Calu3 (cell line): ENCODE data around the gene SLCO4A1. TPM values are rescaled to one million over a fixed set of nuclear protein-coding genes. Genes with fewer than 3 reads are reported as not detected.

ENCODE experiments used
- BruUV-seq: library from RNA; stranded (reverse); fragments of 400-500 nt; replicated peaks from 2 replicates; lab custom pipeline; 2021; lab: Mats Ljungman, UMichigan
- CTCF ChIA-PET: fragments of 300-600 bp; sonication (Branson Sonifier 250); formaldehyde crosslinking; loops from one replicate; lab custom pipeline; 2022; ENCODE audit warnings: antibody characterized with exemption; lab: Charles Lee
- DNase-seq: peaks from one replicate; pipeline ENCODE4 v3.0.0; 2022
- H3K27ac Mint-ChIP-seq: one replicate; pipeline ENCODE4 v1.8.0; 2022; ENCODE audit warnings: mixed read lengths; ENCODE audit not compliant: unreplicated experiment
- H3K27me3 Mint-ChIP-seq: one replicate; pipeline ENCODE4 v1.8.0; 2022; ENCODE audit warnings: mixed read lengths; ENCODE audit not compliant: unreplicated experiment
- H3K36me3 Mint-ChIP-seq: one replicate; pipeline ENCODE4 v1.8.0; 2022; ENCODE audit warnings: mild to moderate bottlenecking, moderate library complexity, mixed read lengths; ENCODE audit not compliant: insufficient read depth, unreplicated experiment
- H3K4me1 Mint-ChIP-seq: one replicate; pipeline ENCODE4 v1.8.0; 2022; ENCODE audit warnings: mild to moderate bottlenecking, low read depth, mixed read lengths; ENCODE audit not compliant: unreplicated experiment
- H3K4me3 Mint-ChIP-seq: one replicate; pipeline ENCODE4 v1.8.0; 2022; ENCODE audit warnings: mild to moderate bottlenecking, low read depth, moderate library complexity, mixed read lengths; ENCODE audit not compliant: unreplicated experiment
- H3K9me3 Mint-ChIP-seq: one replicate; pipeline ENCODE4 v1.8.0; 2022; ENCODE audit warnings: low read depth, mixed read lengths; ENCODE audit not compliant: unreplicated experiment
- intact Hi-C: fragments of 100-400 bp; cut with micrococcal nuclease; formaldehyde crosslinking; loops from one replicate; pipeline ENCODE4 v1.10.0; 2022; ENCODE audit not compliant: unreplicated experiment
- total RNA-seq: library from RNA; stranded (reverse); gene quantifications from 2 replicates; pipeline ENCODE4 v1.2.3, GENCODE V29; 2022
- TF ChIP-seq, protein P1 (sequence below): fragments of 200-600 bp; IDR thresholded peaks from one replicate; pipeline ENCODE4 v1.8.0; 2022; ENCODE audit warnings: antibody characterized with exemption; ENCODE audit not compliant: unreplicated experiment

Gene SLCO4A1
- total RNA-seq, 1 experiment from 2014 or later: 63.9 TPM

DNA sequence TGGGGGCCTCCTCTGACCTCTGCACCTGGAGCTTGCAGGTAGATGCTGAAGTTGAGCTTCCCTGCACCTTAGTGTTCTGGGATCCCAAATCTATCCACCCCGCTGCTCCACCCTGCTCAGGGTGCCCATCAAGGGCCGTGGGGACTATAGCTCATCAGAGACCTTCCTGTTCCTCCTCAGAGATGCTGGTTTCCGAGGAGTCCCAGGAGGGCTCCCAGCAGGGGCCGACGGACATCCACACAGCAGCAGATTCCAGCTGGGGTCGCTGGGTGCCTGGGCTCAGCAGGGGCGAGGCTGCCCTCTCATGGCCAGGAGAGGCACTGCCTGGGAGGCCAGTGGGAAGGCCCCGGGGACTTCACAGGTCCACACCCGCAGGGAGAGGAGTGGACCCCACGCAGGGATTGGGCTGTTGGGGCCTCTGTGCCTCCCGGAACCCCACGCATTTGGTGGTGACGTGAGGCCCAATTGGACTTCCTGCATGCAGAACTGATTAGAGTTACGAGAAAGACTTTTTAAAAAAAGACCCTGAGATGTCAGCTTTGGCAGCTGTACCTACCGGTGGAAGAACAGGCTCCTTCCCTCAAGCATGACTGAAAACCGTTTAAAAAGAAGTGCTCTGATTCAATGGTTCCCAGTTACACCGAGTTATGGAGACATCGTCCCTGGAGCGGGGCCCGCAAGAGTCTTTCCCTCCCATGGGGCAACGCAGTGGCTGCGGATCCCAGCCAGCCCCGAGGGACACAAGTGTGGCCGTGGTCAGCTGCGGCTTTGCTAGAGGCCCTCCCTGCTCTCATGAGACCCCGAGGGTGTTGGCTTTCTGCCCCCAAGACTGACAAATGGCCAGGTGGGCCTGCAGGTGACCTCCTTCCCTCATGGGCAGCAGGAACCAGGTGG, 25.3 kb upstream of the SLCO4A1 start:
- peaks cover 42% of the 10 kb centered on the region for H3K27me3 Mint-ChIP-seq
- CTCF ChIA-PET: interaction anchor here (0.6 to 2.3 kb wide), 17 partner anchors 11 to 231 kb away, joined by 3 to 18 read pairs (median 5); partner anchors contain the start of gene RBBP8NL
- H3K36me3 Mint-ChIP-seq: peaks cover 8% of the 10 kb centered on the region

DNA sequence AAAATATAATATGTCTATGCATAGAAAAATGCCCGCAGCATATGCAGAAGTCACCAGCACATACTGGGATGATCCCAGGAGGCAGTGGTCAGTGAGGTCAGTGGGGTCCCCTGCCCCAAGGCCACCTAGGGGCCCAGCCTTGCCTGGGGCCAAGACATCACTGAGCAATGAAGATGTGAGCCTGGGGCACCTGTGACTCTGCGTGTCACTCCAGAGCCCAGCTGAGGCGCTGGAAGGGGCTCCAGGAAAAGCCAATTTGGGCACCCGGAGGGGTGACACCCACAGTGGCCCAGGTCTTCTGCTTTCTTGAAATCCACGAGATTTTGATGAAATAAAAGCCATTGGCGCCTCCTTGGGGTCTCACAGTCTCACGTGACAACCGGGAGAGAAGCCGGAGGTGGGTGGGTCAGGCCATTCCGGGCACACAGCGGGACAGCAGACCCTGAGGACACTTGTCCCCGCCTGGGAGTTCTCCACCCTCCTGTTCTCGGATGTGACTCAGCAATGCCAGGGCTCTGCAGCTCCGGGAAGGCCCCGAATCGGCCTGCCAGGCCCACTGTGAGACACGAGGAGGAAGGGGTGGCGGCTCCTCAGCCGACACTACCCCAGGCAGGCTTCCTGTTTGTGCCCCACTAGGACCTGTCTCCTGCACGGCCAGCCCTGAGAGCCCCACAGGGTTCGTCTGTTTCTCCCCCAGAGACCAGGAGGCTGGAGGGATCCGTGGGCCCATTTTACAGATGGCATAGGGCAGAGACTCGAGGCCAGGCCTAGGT, 24.4 kb upstream of the SLCO4A1 start:
- Mint-ChIP-seq H3K36me3 (peaks cover 13% of the 10 kb centered on the region), H3K4me1 (peaks cover 36% of the 10 kb centered on the region), H3K4me3 (no peak overlapping the region), H3K27me3 (peaks cover 32% of the 10 kb centered on the region), H3K9me3 (no peaks in the 10 kb centered on the region), H3K27ac (peak overlapping the region; percentile 36)
- TF ChIP-seq, protein P1, sequence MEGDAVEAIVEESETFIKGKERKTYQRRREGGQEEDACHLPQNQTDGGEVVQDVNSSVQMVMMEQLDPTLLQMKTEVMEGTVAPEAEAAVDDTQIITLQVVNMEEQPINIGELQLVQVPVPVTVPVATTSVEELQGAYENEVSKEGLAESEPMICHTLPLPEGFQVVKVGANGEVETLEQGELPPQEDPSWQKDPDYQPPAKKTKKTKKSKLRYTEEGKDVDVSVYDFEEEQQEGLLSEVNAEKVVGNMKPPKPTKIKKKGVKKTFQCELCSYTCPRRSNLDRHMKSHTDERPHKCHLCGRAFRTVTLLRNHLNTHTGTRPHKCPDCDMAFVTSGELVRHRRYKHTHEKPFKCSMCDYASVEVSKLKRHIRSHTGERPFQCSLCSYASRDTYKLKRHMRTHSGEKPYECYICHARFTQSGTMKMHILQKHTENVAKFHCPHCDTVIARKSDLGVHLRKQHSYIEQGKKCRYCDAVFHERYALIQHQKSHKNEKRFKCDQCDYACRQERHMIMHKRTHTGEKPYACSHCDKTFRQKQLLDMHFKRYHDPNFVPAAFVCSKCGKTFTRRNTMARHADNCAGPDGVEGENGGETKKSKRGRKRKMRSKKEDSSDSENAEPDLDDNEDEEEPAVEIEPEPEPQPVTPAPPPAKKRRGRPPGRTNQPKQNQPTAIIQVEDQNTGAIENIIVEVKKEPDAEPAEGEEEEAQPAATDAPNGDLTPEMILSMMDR: no peak
- peak; percentile 56 for DNase-seq
- no TSS peak for BruUV-seq
- intact Hi-C loops: loop anchor here (2.0 to 5.0 kb wide), 4 partner anchors 101 to 231 kb away; partner anchors contain the start of gene RPS21
- CTCF ChIA-PET: interaction anchor here (0.6 to 2.3 kb wide), 11 partner anchors 14 to 232 kb away, joined by 3 to 18 read pairs (median 5); partner anchors contain the start of gene RBBP8NL

More for the DNA sequence above, 25.3 kb upstream of the SLCO4A1 start:
- intact Hi-C loops: loop anchor here (2.0 to 5.0 kb wide), 4 partner anchors 100 to 230 kb away; partner anchors contain the start of gene RPS21
- Mint-ChIP-seq H3K4me1 (peaks cover 29% of the 10 kb centered on the region), H3K4me3 (no peak overlapping the region), H3K27ac (peak overlapping the region; percentile 19), H3K9me3 (no peaks in the 10 kb centered on the region)
- peak; percentile 92 for DNase-seq
- TF ChIP-seq, protein P1: peak; percentile 99
- no TSS peak for BruUV-seq

DNA sequence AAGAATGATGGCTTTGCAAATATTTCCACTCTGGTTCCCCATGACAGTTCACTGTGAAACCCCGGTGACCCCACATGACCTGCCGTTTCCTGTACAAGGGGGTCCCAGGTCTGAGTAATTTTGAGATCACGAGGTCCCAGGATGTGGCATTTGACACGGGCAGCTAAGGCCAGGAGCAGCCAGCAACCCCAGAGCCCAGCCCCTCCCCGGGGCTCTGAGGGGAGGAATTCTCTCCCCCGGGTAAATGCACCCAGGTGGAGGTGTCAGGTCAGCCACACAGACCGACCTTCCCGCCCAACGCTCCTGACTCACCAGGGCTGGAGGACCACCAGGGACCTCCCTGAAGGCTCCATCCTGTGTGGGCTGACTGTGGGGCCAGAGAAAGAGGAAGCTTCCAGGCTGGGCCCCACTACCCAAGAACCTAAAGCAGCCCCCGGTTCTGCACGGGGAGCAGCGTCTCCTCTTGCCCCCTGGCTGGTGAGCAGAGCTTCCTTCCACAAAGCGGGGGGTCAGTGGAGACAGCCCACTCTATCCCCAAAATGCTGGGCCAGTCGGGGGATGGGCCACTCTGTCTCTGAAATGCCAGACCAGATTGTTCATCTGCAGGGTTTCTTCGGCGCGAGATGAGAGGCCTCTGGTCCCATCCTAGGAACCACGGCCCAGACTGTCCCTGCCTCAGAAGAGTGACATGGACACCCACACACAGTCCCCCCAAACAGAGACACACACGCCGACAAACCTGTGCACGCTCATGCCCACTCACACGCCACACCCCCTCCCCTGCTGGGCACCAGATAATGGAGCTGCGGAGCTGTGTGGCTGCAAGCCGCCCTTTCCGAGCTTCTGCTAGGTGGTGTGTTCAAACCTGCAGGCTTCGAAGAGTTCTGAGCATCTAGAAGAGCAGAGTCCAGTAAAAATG, 23.4 kb upstream of the SLCO4A1 start:
- no TSS peak for BruUV-seq

More for the DNA sequence above, 23.4 kb upstream of the SLCO4A1 start:
- intact Hi-C loops: loop anchor here (5.0 kb wide), 2 partner anchors 117 to 232 kb away; partner anchors contain the start of gene RPS21
- no peak overlapping the region for H3K27ac Mint-ChIP-seq
- no peaks in the 10 kb centered on the region for H3K9me3 Mint-ChIP-seq
- peaks cover 46% of the 10 kb centered on the region for H3K4me1 Mint-ChIP-seq
- DNase-seq: no peak
- no peak overlapping the region for H3K4me3 Mint-ChIP-seq
- H3K27me3 Mint-ChIP-seq: peaks cover 24% of the 10 kb centered on the region
- H3K36me3 Mint-ChIP-seq: peaks cover 23% of the 10 kb centered on the region
- TF ChIP-seq, protein P1: no peak
- CTCF ChIA-PET: interaction anchor here (0.5 kb wide), 1 partner anchor 69 kb away, joined by 3 read pairs; no protein-coding TSS in a partner anchor
